Measurements from ENCODE around the gene OLR1.

OLR1 gene

DNA sequence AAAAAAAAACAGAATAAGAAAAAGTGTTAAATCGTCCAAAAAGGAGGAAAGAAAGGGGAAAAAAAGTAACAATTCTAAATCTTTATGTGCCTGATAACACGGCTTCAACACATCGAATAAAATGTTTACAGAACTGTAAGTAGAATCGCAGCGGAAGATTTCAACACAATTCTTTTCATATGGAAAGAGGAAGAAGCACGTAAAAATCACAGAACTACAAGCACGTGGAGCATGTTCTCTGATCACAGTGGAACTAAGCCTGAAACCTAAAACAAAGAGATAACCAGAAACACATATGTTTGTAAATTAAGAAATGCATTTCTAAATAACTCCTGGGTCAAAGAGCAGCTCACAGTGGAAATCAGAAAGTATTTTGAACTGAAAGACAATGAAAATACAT is 50.7 kb downstream of the OLR1 start:
- Histone ChIP-seq H3K36me3 (ENCODE audit: control insufficient read depth, insufficient read depth, low read length) (no peaks in the 10 kb centered on the region), H3K27me3 (replicated peaks; ENCODE audit: control insufficient read depth, insufficient read depth, low read length) (no peaks in the 10 kb centered on the region; the same call in 1 of the 2 replicates), H3K4me3 (replicated peaks; ENCODE audit: low read depth, low read length) (no peak overlapping the region)
- DNase-seq (ENCODE audit: extremely low read depth, insufficient read length) = no peak
- TF ChIP-seq, protein P1, sequence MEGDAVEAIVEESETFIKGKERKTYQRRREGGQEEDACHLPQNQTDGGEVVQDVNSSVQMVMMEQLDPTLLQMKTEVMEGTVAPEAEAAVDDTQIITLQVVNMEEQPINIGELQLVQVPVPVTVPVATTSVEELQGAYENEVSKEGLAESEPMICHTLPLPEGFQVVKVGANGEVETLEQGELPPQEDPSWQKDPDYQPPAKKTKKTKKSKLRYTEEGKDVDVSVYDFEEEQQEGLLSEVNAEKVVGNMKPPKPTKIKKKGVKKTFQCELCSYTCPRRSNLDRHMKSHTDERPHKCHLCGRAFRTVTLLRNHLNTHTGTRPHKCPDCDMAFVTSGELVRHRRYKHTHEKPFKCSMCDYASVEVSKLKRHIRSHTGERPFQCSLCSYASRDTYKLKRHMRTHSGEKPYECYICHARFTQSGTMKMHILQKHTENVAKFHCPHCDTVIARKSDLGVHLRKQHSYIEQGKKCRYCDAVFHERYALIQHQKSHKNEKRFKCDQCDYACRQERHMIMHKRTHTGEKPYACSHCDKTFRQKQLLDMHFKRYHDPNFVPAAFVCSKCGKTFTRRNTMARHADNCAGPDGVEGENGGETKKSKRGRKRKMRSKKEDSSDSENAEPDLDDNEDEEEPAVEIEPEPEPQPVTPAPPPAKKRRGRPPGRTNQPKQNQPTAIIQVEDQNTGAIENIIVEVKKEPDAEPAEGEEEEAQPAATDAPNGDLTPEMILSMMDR (IDR thresholded peaks at IDR 0.05; ENCODE audit: insufficient read depth, low read length, poor library complexity, severe bottlenecking) = no peak

DNA sequence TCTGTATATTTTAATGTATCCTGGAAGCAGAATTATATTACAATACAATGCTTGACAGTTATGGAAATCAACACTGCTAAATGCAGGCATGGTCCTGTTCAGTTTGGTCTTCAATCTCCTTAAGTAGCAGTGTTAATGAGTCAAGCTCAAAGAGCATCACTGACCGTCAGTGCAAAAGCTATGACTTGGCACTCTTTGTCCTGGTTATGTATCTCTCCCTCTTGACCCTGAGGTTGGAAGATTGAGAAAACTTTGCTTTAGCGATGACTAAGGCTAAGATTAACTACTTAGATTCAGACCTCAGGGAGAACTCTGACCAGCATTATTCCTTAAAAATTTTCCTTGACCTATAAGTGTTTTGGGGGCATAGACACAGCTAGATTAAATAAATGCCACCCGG is 52.9 kb downstream of the OLR1 start:
- no peak overlapping the region for H3K4me3 ChIP-seq (replicated peaks; ENCODE audit: low read depth, low read length)
- no peaks in the 10 kb centered on the region for H3K36me3 ChIP-seq (ENCODE audit: control insufficient read depth, insufficient read depth, low read length)
- H3K27me3 ChIP-seq (replicated peaks; ENCODE audit: control insufficient read depth, insufficient read depth, low read length) = no peaks in the 10 kb centered on the region; the same call in 1 of the 2 replicates
- TF ChIP-seq, protein P1 (IDR thresholded peaks at IDR 0.05; ENCODE audit: insufficient read depth, low read length, poor library complexity, severe bottlenecking) = no peak
- no peak for DNase-seq (ENCODE audit: extremely low read depth, insufficient read length)

GRCh38 chr12:10115890-10116289 is 56.0 kb downstream of the OLR1 start:
- H3K36me3 ChIP-seq (ENCODE audit: control insufficient read depth, insufficient read depth, low read length) = no peaks in the 10 kb centered on the region
- TF ChIP-seq, protein P1 (IDR thresholded peaks at IDR 0.05; ENCODE audit: insufficient read depth, low read length, poor library complexity, severe bottlenecking) = no peak
- H3K27me3 ChIP-seq (replicated peaks; ENCODE audit: control insufficient read depth, insufficient read depth, low read length) = no peaks in the 10 kb centered on the region; the same call in 1 of the 2 replicates
- no peak for DNase-seq (ENCODE audit: extremely low read depth, insufficient read length)
- no peak overlapping the region for H3K4me3 ChIP-seq (replicated peaks; ENCODE audit: low read depth, low read length)

- no peaks in the 10 kb centered on the region for H3K36me3 ChIP-seq (ENCODE audit: control insufficient read depth, insufficient read depth, low read length)
- DNase-seq (ENCODE audit: extremely low read depth, insufficient read length) = no peak
- TF ChIP-seq, protein P1 (IDR thresholded peaks at IDR 0.05; ENCODE audit: insufficient read depth, low read length, poor library complexity, severe bottlenecking) = no peak
- H3K27me3 ChIP-seq (replicated peaks; ENCODE audit: control insufficient read depth, insufficient read depth, low read length) = no peaks in the 10 kb centered on the region; the same call in 1 of the 2 replicates
- no peak overlapping the region for H3K4me3 ChIP-seq (replicated peaks; ENCODE audit: low read depth, low read length)
These were observed 56.6 kb downstream of the OLR1 start for GRCh38 chr12:10115311-10115710.

DNA sequence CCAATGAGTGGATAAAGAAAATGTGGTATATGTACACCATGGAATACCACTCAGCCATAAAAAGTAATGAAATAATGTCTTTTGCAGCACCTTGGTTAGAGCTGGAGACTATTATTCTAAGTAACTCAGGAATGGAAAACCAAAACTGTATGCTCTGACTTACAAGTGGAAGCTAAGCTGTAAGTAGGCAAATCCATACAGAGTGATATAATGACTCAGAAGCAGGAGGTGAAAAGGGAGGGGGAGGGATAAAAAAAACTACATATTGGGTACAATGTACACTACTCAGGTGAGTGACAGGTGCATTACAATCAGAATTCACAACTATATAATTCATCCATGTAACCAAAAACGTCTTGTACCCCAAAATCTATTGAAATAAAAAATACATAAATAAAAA is 58.0 kb downstream of the OLR1 start:
- TF ChIP-seq, protein P1 (IDR thresholded peaks at IDR 0.05; ENCODE audit: insufficient read depth, low read length, poor library complexity, severe bottlenecking) = no peak
- no peaks in the 10 kb centered on the region for H3K36me3 ChIP-seq (ENCODE audit: control insufficient read depth, insufficient read depth, low read length)
- no peak overlapping the region for H3K4me3 ChIP-seq (replicated peaks; ENCODE audit: low read depth, low read length)
- no peak for DNase-seq (ENCODE audit: extremely low read depth, insufficient read length)
- no peaks in the 10 kb centered on the region; the same call in 1 of the 2 replicates for H3K27me3 ChIP-seq (replicated peaks; ENCODE audit: control insufficient read depth, insufficient read depth, low read length)

- Histone ChIP-seq H3K36me3 (ENCODE audit: control insufficient read depth, insufficient read depth, low read length) (no peaks in the 10 kb centered on the region), H3K27me3 (replicated peaks; ENCODE audit: control insufficient read depth, insufficient read depth, low read length) (no peaks in the 10 kb centered on the region), H3K4me3 (replicated peaks; ENCODE audit: low read depth, low read length) (no peak overlapping the region)
- TF ChIP-seq, protein P1 (IDR thresholded peaks at IDR 0.05; ENCODE audit: insufficient read depth, low read length, poor library complexity, severe bottlenecking) = no peak
- DNase-seq (ENCODE audit: extremely low read depth, insufficient read length) = no peak
These were observed 58.9 kb downstream of the OLR1 start for GRCh38 chr12:10113075-10113474.

Measured in GM06990 (cell line).